GM12891 (cell line): Measurements from ENCODE around the gene CNGB1.
"Not testable (repeated sequence)": the region's sequence is repeated elsewhere in the genome, so short reads cannot be mapped to it uniquely, and the experiment has no call there.

Experiments
- DNase-seq: peaks from one replicate; pipeline ENCODE4 v3.0.0; 2011; ENCODE audit warnings: low spot score; ENCODE audit not compliant: insufficient read length
- FAIRE-seq: peaks from 2 replicates; lab custom pipeline; 2011; peaks lifted over from hg19 to GRCh38; lab: Jason Lieb, UNC
- PAX5 ChIP-seq: IDR thresholded peaks from 2 replicates; pipeline ENCODE4 v1.6.1; 2011; ENCODE audit warnings: low read length, moderate library complexity, mild to moderate bottlenecking; ENCODE audit not compliant: insufficient read depth, severe bottlenecking
- POLR2A ChIP-seq: IDR thresholded peaks from 2 replicates; pipeline ENCODE4 v1.6.1; 2011; ENCODE audit warnings: low read depth, low read length, control low read depth
- POLR2AphosphoS5 ChIP-seq: IDR thresholded peaks from 2 replicates; pipeline ENCODE4 v1.6.1; 2011; ENCODE audit warnings: low read depth, low read length, control low read depth
- POU2F2 ChIP-seq: IDR thresholded peaks from 2 replicates; pipeline ENCODE4 v1.6.1; 2011; ENCODE audit warnings: low read depth, mild to moderate bottlenecking, control low read depth, low read length, moderate library complexity
- SPI1 ChIP-seq: IDR thresholded peaks from 2 replicates; pipeline ENCODE4 v1.6.1; 2011; ENCODE audit warnings: low read depth, low read length, control low read depth
- TAF1 ChIP-seq: IDR thresholded peaks from 2 replicates; pipeline ENCODE4 v1.6.1; 2011; ENCODE audit warnings: low read depth, low read length, control low read depth

Gene CNGB1

GRCh38 chr16:57947261-57947660 lies 23.7 kb downstream of the CNGB1 start:
- FAIRE-seq (no peak), DNase-seq (no peak)
- TF ChIP-seq TAF1, result no peak
- no peak for TF ChIP-seq PAX5
- no peak for TF ChIP-seq POU2F2
- TF ChIP-seq POLR2A, result no peak
- no peak for TF ChIP-seq POLR2AphosphoS5
- TF ChIP-seq SPI1, result no peak

GRCh38 chr16:57946181-57946801 lies 24.6 kb downstream of the CNGB1 start:
- no peak for DNase-seq
- TF ChIP-seq POU2F2 (no peak), POLR2A (no peak), PAX5 (no peak)
- no peak for FAIRE-seq

GRCh38 chr16:57945740-57946138 lies 25.2 kb downstream of the CNGB1 start:
- DNase-seq (no peak), FAIRE-seq (no peak)
- TF ChIP-seq POU2F2 (no peak), POLR2AphosphoS5 (no peak), SPI1 (no peak), PAX5 (no peak), TAF1 (no peak), POLR2A (no peak)

- FAIRE-seq (no peak), DNase-seq (no peak)
- TF ChIP-seq POLR2A (no peak), POU2F2 (no peak), TAF1 (no peak), SPI1 (no peak), PAX5 (no peak), POLR2AphosphoS5 (no peak)
Observed at GRCh38 chr16:57944970-57945739, 25.8 kb downstream of the CNGB1 start.

GRCh38 chr16:57943381-57943780 lies 27.5 kb downstream of the CNGB1 start:
- not testable (repeated sequence) for DNase-seq, FAIRE-seq

- DNase-seq, FAIRE-seq: not testable (repeated sequence)
Observed at GRCh38 chr16:57941901-57942300, 29.0 kb downstream of the CNGB1 start.

GRCh38 chr16:57941016-57941664 lies 29.8 kb downstream of the CNGB1 start:
- no peak for TF ChIP-seq POLR2AphosphoS5
- TF ChIP-seq PAX5, result no peak
- TF ChIP-seq POLR2A, result no peak
- no peak for TF ChIP-seq TAF1
- TF ChIP-seq POU2F2, result no peak
- TF ChIP-seq SPI1, result no peak
- FAIRE-seq, result no peak
- DNase-seq, result no peak

- FAIRE-seq (no peak), DNase-seq (no peak)
- no peak for TF ChIP-seq POLR2AphosphoS5
- TF ChIP-seq SPI1, result no peak
- no peak for TF ChIP-seq POLR2A
Observed at GRCh38 chr16:57940382-57940966, 30.5 kb downstream of the CNGB1 start.

- FAIRE-seq (no peak), DNase-seq (no peak)
- TF ChIP-seq SPI1 (no peak), POLR2AphosphoS5 (no peak), TAF1 (no peak), POU2F2 (no peak), POLR2A (no peak), PAX5 (no peak)
Observed at GRCh38 chr16:57939872-57940224, 31.1 kb downstream of the CNGB1 start.

GRCh38 chr16:57938936-57939871 lies 31.7 kb downstream of the CNGB1 start:
- DNase-seq, result no peak
- FAIRE-seq, result no peak
- TF ChIP-seq POU2F2 (no peak), POLR2AphosphoS5 (no peak), SPI1 (no peak), PAX5 (no peak), POLR2A (no peak)
